Ascending aorta (tissue), 2 donors: ENCODE results near the gene SERAC1. TPM values are rescaled to one million over a fixed set of nuclear protein-coding genes. Genes with fewer than 3 reads are reported as not detected.

Experiments
- DNase-seq, 2 donors: peaks; one replicate each; pipeline ENCODE4 v3.0.0-alpha.2; 2019; ENCODE audit warnings: low spot score in 2 of 2
- H3K27ac ChIP-seq, 2 donors: fragments of 200-600 bp; sonication (generic); one replicate each; pipeline ENCODE4 v1.5.1; 2016 to 2017; ENCODE audit warnings: mild to moderate bottlenecking in 1 of 2
- H3K27me3 ChIP-seq: fragments of 200-600 bp; sonication (generic); one replicate; pipeline ENCODE4 v1.5.1; 2017
- H3K36me3 ChIP-seq, 2 donors: fragments of 200-600 bp; sonication (generic); one replicate each; pipeline ENCODE4 v1.5.1; 2016
- H3K4me1 ChIP-seq, 2 donors: fragments of 200-600 bp; sonication (generic); one replicate each; pipeline ENCODE4 v1.5.1; 2016 to 2017; ENCODE audit warnings: mild to moderate bottlenecking in 1 of 2
- H3K4me3 ChIP-seq, 2 donors: fragments of 200-600 bp; sonication (generic); one replicate each; pipeline ENCODE4 v1.5.1; 2016 to 2017; ENCODE audit warnings: mild to moderate bottlenecking in 1 of 2
- H3K9me3 ChIP-seq, 2 donors: fragments of 200-600 bp; sonication (generic); one replicate each; pipeline ENCODE4 v1.5.1; 2016
- CTCF ChIP-seq, 3 experiments: fragments of 200-600 bp in 2 of 3; fragments of 450-650 bp in 1 of 3; sonication (generic) in 2 of 3; IDR thresholded peaks; one replicate each; pipeline ENCODE4 v1.5.1; 2016 to 2019; ENCODE audit warnings: antibody characterized with exemption in 3 of 3, mild to moderate bottlenecking in 1 of 3, moderate library complexity in 1 of 3
- intact Hi-C: fragments of 100-400 bp; cut with DNase I; formaldehyde crosslinking; loops from one replicate; pipeline ENCODE4 v1.15.1; 2023
- total RNA-seq: library from RNA; depleted of rRNA; stranded (reverse); fragments of >200 nt; gene quantifications from one replicate; pipeline ENCODE4 v1.1.0, GENCODE V29; 2016

Gene SERAC1
- total RNA-seq, 1 donor from 2014 or later, result 9.3 TPM

DNA sequence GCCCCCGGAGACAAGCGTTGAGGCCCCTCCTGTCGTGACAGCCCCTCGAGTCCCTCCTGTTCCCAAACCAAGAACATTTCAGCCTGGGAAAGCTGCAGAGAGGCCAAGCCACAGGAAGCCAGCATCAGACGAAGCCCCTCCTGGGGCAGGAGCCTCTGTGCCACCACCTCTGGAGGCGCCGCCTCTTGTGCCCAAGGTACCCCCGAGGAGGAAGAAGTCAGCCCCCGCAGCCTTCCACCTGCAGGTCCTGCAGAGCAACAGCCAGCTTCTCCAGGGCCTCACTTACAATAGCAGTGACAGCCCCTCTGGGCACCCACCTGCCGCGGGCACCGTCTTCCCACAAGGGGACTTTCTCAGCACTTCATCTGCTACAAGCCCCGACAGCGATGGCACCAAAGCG, 72.4 kb downstream of the SERAC1 start:
- TF ChIP-seq CTCF (IDR thresholded peaks at IDR 0.05), result no peak
- Histone ChIP-seq H3K36me3 (peaks cover 32 to 61% of the 10 kb centered on the region in 2 donors), H3K27me3 (no peaks in the 10 kb centered on the region)

GRCh38 chr6:158095031-158095430, 73.0 kb downstream of the SERAC1 start:
- peaks cover 32 to 61% of the 10 kb centered on the region in 2 donors for H3K36me3 ChIP-seq
- H3K27me3 ChIP-seq, result no peaks in the 10 kb centered on the region
- intact Hi-C loops, result no loop called here
- no peak for DNase-seq
- H3K27ac ChIP-seq, result no peak overlapping the region
- H3K4me3 ChIP-seq, result no peak overlapping the region
- no peaks in the 10 kb centered on the region for H3K9me3 ChIP-seq
- no peak for TF ChIP-seq CTCF (IDR thresholded peaks at IDR 0.05)
- H3K4me1 ChIP-seq, result no peaks in the 10 kb centered on the region

More for the DNA sequence above, 72.4 kb downstream of the SERAC1 start:
- H3K4me1 ChIP-seq, result no peaks in the 10 kb centered on the region
- H3K4me3 ChIP-seq, result no peak overlapping the region
- intact Hi-C loops, result no loop called here
- H3K9me3 ChIP-seq, result no peaks in the 10 kb centered on the region
- no peak for DNase-seq
- no peak overlapping the region for H3K27ac ChIP-seq

DNA sequence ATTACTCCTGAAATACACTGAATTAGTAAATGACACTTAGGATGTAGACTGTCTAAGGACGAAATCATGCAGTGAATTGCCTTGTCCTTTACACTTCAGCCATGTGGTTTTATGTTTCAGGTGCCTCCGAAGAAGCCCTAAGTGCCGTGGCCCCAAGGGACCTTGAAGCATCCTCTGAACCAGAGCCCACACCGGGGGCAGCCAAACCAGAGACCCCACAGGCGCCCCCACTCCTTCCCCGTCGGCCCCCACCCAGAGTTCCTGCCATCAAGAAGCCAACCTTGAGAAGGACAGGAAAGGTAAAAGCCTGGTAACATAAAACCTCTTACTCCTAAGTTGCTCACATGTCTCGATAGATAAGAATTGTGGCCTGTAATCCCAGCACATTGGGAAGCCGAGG, 75.3 kb downstream of the SERAC1 start:
- no peak for DNase-seq
- no peak for TF ChIP-seq CTCF (IDR thresholded peaks at IDR 0.05)
- Histone ChIP-seq H3K4me3 (no peak overlapping the region), H3K27me3 (no peaks in the 10 kb centered on the region), H3K9me3 (no peaks in the 10 kb centered on the region), H3K4me1 (no peaks in the 10 kb centered on the region), H3K27ac (no peak overlapping the region), H3K36me3 (peaks cover 32 to 61% of the 10 kb centered on the region in 2 donors)
- intact Hi-C loops, result no loop called here

GRCh38 chr6:158087224-158087867, 80.7 kb downstream of the SERAC1 start:
- TF ChIP-seq CTCF (IDR thresholded peaks at IDR 0.05), result no peak
- Histone ChIP-seq H3K36me3 (peaks cover 22 to 46% of the 10 kb centered on the region in 2 donors), H3K27ac (peak overlapping the region; percentile 82 to 85), H3K27me3 (no peaks in the 10 kb centered on the region), H3K4me1 (peaks cover 7 to 11% of the 10 kb centered on the region in 2 donors), H3K9me3 (no peaks in the 10 kb centered on the region), H3K4me3 (peak overlapping the region in 1 of 2 donors; percentile 36)
- intact Hi-C loops, result no loop called here
- peak in 1 of 2 donors; percentile 63 for DNase-seq

DNA sequence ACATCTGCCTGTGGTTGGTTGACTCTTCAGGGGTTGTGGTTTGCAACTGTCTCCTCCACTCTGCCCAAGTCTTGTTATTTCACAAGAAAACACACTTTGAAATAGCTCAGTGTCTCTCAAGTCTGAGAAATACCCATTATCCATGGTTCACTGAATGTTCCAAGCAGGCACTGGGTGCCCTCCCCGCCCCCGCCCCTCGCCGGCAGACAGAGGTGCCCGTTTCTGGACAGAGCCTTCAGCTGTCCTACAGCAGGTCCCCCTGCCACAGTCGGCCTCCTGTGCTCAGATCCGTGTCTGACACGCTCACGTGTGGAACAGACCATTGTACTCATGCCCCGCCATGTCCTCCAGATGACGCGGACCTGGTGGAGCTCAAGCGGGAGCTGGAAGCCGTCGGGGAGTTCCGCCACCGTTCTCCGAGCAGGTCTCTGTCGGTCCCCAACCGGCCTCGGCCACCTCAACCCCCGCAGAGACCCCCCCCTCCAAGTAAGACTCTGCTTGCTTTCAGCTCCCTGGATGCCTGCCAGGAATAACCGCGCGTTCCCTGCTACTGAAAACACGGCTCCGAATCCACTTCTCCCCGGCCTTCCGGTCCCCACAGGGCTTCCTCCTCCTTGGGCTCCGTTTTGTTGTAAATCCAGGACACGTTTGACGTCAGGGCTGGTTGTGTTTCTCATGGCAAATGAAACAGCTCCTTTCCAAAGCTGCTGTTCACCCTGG, 81.4 kb downstream of the SERAC1 start:
- DNase-seq, result peak in 1 of 2 donors; percentile 84
- peak overlapping the region in 1 of 2 donors; percentile 36 for H3K4me3 ChIP-seq
- peak overlapping the region; percentile 82 to 85 for H3K27ac ChIP-seq
- intact Hi-C loops, result no loop called here
- H3K4me1 ChIP-seq, result peaks cover 7 to 11% of the 10 kb centered on the region in 2 donors
- no peaks in the 10 kb centered on the region for H3K27me3 ChIP-seq
- TF ChIP-seq CTCF (IDR thresholded peaks at IDR 0.05), result no peak
- H3K36me3 ChIP-seq, result peaks cover 23 to 42% of the 10 kb centered on the region in 2 donors
- no peaks in the 10 kb centered on the region for H3K9me3 ChIP-seq
